IMR-90 (cell line): Measurements from ENCODE around the gene MSI2. TPM values are rescaled to one million over a fixed set of nuclear protein-coding genes. Genes with fewer than 3 reads are reported as not detected.

Source experiments
- ATAC-seq: fragments of 200-7000 bp; cut with Tn5 transposase; 2 replicates; pipeline ENCODE4 v1.9.1; 2020; ENCODE audit warnings: low read depth, mild to moderate bottlenecking, moderate library complexity
- BruUV-seq: library from RNA; stranded (reverse); fragments of 400-500 nt; replicated peaks from 2 replicates; lab custom pipeline; 2021; lab: Mats Ljungman, UMichigan
- CTCF ChIA-PET: fragments of 300-600 bp; formaldehyde crosslinking; extraction: SDS; loops from one replicate; lab custom pipeline; 2021; ENCODE audit warnings: antibody characterized with exemption; lab: Yijun Ruan, JAX
- POLR2A ChIA-PET: fragments of 300-600 bp; sonication (Branson Sonifier 250); formaldehyde crosslinking; loops from one replicate; lab custom pipeline; 2022; ENCODE audit warnings: antibody characterized with exemption; ENCODE audit not compliant: unreplicated experiment; lab: Charles Lee
- DNase-seq: peaks from one replicate; pipeline ENCODE4 v3.0.0; 2013
- H2AFZ ChIP-seq: replicated peaks from 2 replicates; pipeline ENCODE3; 2013; ENCODE audit warnings: low read length, mild to moderate bottlenecking; ENCODE audit not compliant: poor library complexity
- H2AK5ac ChIP-seq: 2 replicates; pipeline ENCODE4 v1.6.1; 2013; ENCODE audit warnings: low read depth, low read length, inconsistent platforms
- H2AK9ac ChIP-seq: replicated peaks from 2 replicates; pipeline ENCODE3; 2013; ENCODE audit warnings: mild to moderate bottlenecking, low read depth, low read length, moderate library complexity; ENCODE audit not compliant: poor library complexity
- H2BK120ac ChIP-seq: 2 replicates; pipeline ENCODE4 v1.6.1; 2013; ENCODE audit warnings: low read depth, low read length, inconsistent platforms
- H2BK15ac ChIP-seq: 3 replicates; pipeline ENCODE4 v1.6.1; 2013; ENCODE audit warnings: low read depth, low read length, inconsistent platforms
- H2BK20ac ChIP-seq: 2 replicates; pipeline ENCODE4 v1.6.1; 2013; ENCODE audit warnings: low read depth, mild to moderate bottlenecking, inconsistent platforms, low read length, moderate library complexity
- H2BK5ac ChIP-seq: 2 replicates; pipeline ENCODE4 v1.6.1; 2013; ENCODE audit warnings: mild to moderate bottlenecking, low read depth, low read length, inconsistent platforms; ENCODE audit not compliant: poor library complexity, severe bottlenecking
- H3K14ac ChIP-seq: replicated peaks from 2 replicates; pipeline ENCODE4 v1.6.1; 2013; ENCODE audit warnings: low read depth, low read length, inconsistent platforms
- H3K18ac ChIP-seq: 2 replicates; pipeline ENCODE4 v1.6.1; 2013; ENCODE audit warnings: low read depth, low read length, control low read depth
- H3K23ac ChIP-seq: 2 replicates; pipeline ENCODE4 v1.6.1; 2013; ENCODE audit warnings: low read depth, low read length, inconsistent platforms
- H3K27ac ChIP-seq: 2 replicates; pipeline ENCODE4 v1.5.1; 2013; ENCODE audit warnings: mild to moderate bottlenecking, control low read depth, low read length; ENCODE audit not compliant: insufficient read depth
- H3K27me3 ChIP-seq: 2 replicates; pipeline ENCODE4 v1.6.1; 2013; ENCODE audit warnings: low read length; ENCODE audit not compliant: control insufficient read depth, insufficient read depth
- H3K36me3 ChIP-seq: 2 replicates; pipeline ENCODE4 v1.6.1; 2013; ENCODE audit warnings: low read length, mixed read lengths; ENCODE audit not compliant: control insufficient read depth, insufficient read depth
- H3K4ac ChIP-seq: 2 replicates; pipeline ENCODE4 v1.6.1; 2013; ENCODE audit warnings: low read depth, low read length, inconsistent platforms
- H3K4me1 ChIP-seq: 2 replicates; pipeline ENCODE4 v1.6.1; 2013; ENCODE audit warnings: low read length, mixed read lengths; ENCODE audit not compliant: control insufficient read depth, insufficient read depth
- H3K4me2 ChIP-seq: 2 replicates; pipeline ENCODE4 v1.6.1; 2013; ENCODE audit warnings: low read depth, mild to moderate bottlenecking, control low read depth, low read length, moderate library complexity
- H3K4me3 ChIP-seq: 2 replicates; pipeline ENCODE4 v1.5.1; 2013; ENCODE audit warnings: low read depth, mild to moderate bottlenecking, control low read depth, low read length, moderate library complexity; ENCODE audit not compliant: insufficient read depth
- H3K56ac ChIP-seq: 2 replicates; pipeline ENCODE4 v1.6.1; 2013; ENCODE audit warnings: low read length, inconsistent platforms; ENCODE audit not compliant: insufficient read depth; ENCODE audit errors: extremely low read depth
- H3K79me1 ChIP-seq, 2 experiments: 2 replicates each; pipeline ENCODE4 v1.6.1; 2013; ENCODE audit warnings: low read length in 2 of 2, inconsistent platforms in 1 of 2, low read depth in 1 of 2
- H3K9ac ChIP-seq: 2 replicates; pipeline ENCODE4 v1.6.1; 2013; ENCODE audit warnings: low read depth, low read length, control low read depth
- H3K9me1 ChIP-seq: 2 replicates; pipeline ENCODE4 v1.6.1; 2013; ENCODE audit warnings: low read length, inconsistent platforms; ENCODE audit not compliant: insufficient read depth
- H3K9me3 ChIP-seq: 2 replicates; pipeline ENCODE4 v1.6.1; 2013; ENCODE audit warnings: low read length; ENCODE audit not compliant: control insufficient read depth, insufficient read depth
- H4K20me1 ChIP-seq: 2 replicates; pipeline ENCODE4 v1.6.1; 2013; ENCODE audit warnings: low read length, inconsistent platforms; ENCODE audit not compliant: insufficient read depth
- H4K5ac ChIP-seq: 2 replicates; pipeline ENCODE4 v1.6.1; 2013; ENCODE audit warnings: mild to moderate bottlenecking, low read depth, low read length, control low read depth
- H4K8ac ChIP-seq, 2 experiments: 2 replicates each; pipeline ENCODE4 v1.6.1; 2013; ENCODE audit warnings: low read depth in 2 of 2, low read length in 2 of 2, control low read depth in 1 of 2, inconsistent platforms in 1 of 2
- H4K91ac ChIP-seq: 2 replicates; pipeline ENCODE4 v1.6.1; 2013; ENCODE audit warnings: low read depth, low read length, inconsistent platforms; ENCODE audit not compliant: insufficient read depth
- BHLHE40 ChIP-seq: fragments of 150-350 bp; IDR thresholded peaks from 2 replicates; pipeline ENCODE4 v1.6.1; 2016; ENCODE audit warnings: mild to moderate bottlenecking, low read depth, low read length
- FOS ChIP-seq: fragments of 150-350 bp; IDR thresholded peaks from 2 replicates; pipeline ENCODE4 v1.6.1; 2016; ENCODE audit warnings: low read depth, low read length
- NFE2L2 ChIP-seq: fragments of 150-350 bp; IDR thresholded peaks from 2 replicates; pipeline ENCODE4 v1.6.1; 2016; ENCODE audit warnings: low read depth, mild to moderate bottlenecking, low read length
- RAD21 ChIP-seq: IDR thresholded peaks from 2 replicates; pipeline ENCODE4 v1.6.1; 2012; ENCODE audit warnings: low read length, improper control_type of control experiment
- RCOR1 ChIP-seq: IDR thresholded peaks from 2 replicates; pipeline ENCODE4 v1.6.1; 2012; ENCODE audit warnings: mild to moderate bottlenecking, low read length, improper control_type of control experiment; ENCODE audit not compliant: insufficient replicate concordance
- RFX5 ChIP-seq: IDR thresholded peaks from 2 replicates; pipeline ENCODE4 v1.8.0; 2012; ENCODE audit warnings: low read depth, mild to moderate bottlenecking, low read length, moderate library complexity
- WGBS, 2 experiments: methylation state at CpG; one replicate each; pipeline versions ENCODE4 v1.1.5 to v1.1.7; 2013; ENCODE audit warnings: missing lambda C conversion rate in 2 of 2; ENCODE audit not compliant: insufficient read length in 1 of 2; ENCODE audit errors: extremely low coverage in 2 of 2; 5-methylcytosine and 5-hydroxymethylcytosine counted together
- dilution Hi-C: fragments of 300-500 bp; cut with HindIII; formaldehyde crosslinking; loops from one replicate; pipeline ENCODE4 v1.14.3; 2018; ENCODE audit warnings: low sequenced_read_pairs; ENCODE audit not compliant: unreplicated experiment
- in situ Hi-C: fragments of 300-500 bp; cut with MboI; formaldehyde crosslinking; loops from 3 replicates; pipeline ENCODE4 v1.14.3; 2019; ENCODE audit warnings: low sequenced_read_pairs, inconsistent platforms, mixed read lengths
- intact Hi-C: fragments of 100-400 bp; cut with micrococcal nuclease; formaldehyde crosslinking; loops from 2 replicates; pipeline ENCODE4 v1.10.0; 2022
- polyA plus RNA-seq, 3 experiments: library from polyadenylated mRNA; depleted of rRNA; stranded (reverse); fragments of >200 nt; gene quantifications; 2 replicates each; pipeline ENCODE4 v1.2.3, GENCODE V29; 2012; ENCODE audit warnings: low replicate concordance in 1 of 3
- total RNA-seq: library from RNA; depleted of rRNA; stranded (reverse); fragments of >200 nt; gene quantifications from 2 replicates; pipeline ENCODE4 v1.2.3, GENCODE V29; 2012
- TF ChIP-seq, protein P1 (sequence below): conservative IDR thresholded peaks from 2 replicates; pipeline ENCODE4 v1.5.1; 2012; ENCODE audit warnings: mild to moderate bottlenecking, low read depth, low read length, improper control_type of control experiment
- TF ChIP-seq, protein P2 (sequence below): fragments of 150-350 bp; IDR thresholded peaks from 2 replicates; pipeline ENCODE4 v1.6.1; 2016; ENCODE audit warnings: low read depth, mild to moderate bottlenecking, low read length, moderate library complexity, borderline replicate concordance

The MSI2 gene
- total and polyA plus RNA-seq, 2 of the 4 experiments (the other 2 are of a cell fraction): 13.0 to 16.0 TPM

DNA sequence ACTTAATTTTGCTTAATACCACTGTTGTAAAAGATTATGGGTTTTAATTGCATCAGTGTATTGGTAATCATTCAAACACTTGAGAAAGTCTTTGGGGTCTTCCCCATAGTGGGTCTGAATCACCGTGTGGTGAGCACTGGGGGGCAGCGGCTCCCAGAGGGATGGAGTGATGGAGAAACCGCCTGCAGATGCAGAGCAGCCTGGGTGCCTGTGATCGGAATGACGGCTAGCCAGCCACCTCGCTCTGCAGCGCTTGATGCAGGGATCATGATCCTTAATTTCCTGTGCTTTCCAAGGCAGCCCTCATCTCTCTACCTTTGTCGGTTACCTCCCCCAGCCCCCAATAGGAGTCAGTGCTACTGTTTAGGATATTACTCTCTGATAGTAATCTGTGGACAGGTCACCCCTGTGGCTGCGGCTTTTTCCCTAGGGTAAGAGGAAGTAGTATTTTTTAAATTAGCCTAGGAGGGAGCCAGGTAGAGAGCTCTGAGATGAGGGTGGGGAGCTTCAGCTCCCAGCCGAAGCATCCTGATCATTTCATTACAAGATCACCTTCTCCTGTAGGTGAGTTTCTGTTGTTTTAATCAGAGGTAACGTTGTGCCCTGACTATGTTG is 135.6 kb downstream of the MSI2 start:
- Histone ChIP-seq H2AK9ac (no peak overlapping the region), H3K18ac (no peak overlapping the region), H3K27me3 (no peaks in the 10 kb centered on the region), H2BK15ac (no peak overlapping the region), H3K9me1 (0 out of 2 replicates have a peak, but pooled peaks cover 2% of the 10 kb centered on the region), H3K9me3 (no peaks in the 10 kb centered on the region; the same call in none of the 2 replicates), H3K79me1 (peaks cover 3 to 4% of the 10 kb centered on the region in 2 experiments; a peak in 2 of 4 replicates), H3K36me3 (no peaks in the 10 kb centered on the region), H3K4me2 (no peak overlapping the region), H2BK5ac (no peak overlapping the region), H3K23ac (no peak overlapping the region), H3K14ac (no peak overlapping the region), H4K5ac (no peak overlapping the region), H2BK120ac (no peak overlapping the region), H4K20me1 (no peaks in the 10 kb centered on the region), H2AK5ac (no peak overlapping the region), H2BK20ac (no peak overlapping the region), H3K9ac (no peak overlapping the region), H2AFZ (no peak overlapping the region), H3K4ac (no peak overlapping the region), H3K27ac (no peak overlapping the region), H4K8ac (no peak overlapping the region), H3K4me3 (no peak overlapping the region), H3K4me1 (peaks cover 2% of the 10 kb centered on the region; the same call in 1 of the 2 replicates), H4K91ac (no peak overlapping the region), H3K56ac (no peak overlapping the region)
- no peak for TF ChIP-seq RAD21
- TF ChIP-seq, protein P1, sequence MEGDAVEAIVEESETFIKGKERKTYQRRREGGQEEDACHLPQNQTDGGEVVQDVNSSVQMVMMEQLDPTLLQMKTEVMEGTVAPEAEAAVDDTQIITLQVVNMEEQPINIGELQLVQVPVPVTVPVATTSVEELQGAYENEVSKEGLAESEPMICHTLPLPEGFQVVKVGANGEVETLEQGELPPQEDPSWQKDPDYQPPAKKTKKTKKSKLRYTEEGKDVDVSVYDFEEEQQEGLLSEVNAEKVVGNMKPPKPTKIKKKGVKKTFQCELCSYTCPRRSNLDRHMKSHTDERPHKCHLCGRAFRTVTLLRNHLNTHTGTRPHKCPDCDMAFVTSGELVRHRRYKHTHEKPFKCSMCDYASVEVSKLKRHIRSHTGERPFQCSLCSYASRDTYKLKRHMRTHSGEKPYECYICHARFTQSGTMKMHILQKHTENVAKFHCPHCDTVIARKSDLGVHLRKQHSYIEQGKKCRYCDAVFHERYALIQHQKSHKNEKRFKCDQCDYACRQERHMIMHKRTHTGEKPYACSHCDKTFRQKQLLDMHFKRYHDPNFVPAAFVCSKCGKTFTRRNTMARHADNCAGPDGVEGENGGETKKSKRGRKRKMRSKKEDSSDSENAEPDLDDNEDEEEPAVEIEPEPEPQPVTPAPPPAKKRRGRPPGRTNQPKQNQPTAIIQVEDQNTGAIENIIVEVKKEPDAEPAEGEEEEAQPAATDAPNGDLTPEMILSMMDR: no peak
- TF ChIP-seq RFX5: no peak
- no peak for TF ChIP-seq RCOR1
- TF ChIP-seq, protein P2, sequence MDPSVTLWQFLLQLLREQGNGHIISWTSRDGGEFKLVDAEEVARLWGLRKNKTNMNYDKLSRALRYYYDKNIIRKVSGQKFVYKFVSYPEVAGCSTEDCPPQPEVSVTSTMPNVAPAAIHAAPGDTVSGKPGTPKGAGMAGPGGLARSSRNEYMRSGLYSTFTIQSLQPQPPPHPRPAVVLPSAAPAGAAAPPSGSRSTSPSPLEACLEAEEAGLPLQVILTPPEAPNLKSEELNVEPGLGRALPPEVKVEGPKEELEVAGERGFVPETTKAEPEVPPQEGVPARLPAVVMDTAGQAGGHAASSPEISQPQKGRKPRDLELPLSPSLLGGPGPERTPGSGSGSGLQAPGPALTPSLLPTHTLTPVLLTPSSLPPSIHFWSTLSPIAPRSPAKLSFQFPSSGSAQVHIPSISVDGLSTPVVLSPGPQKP: no peak
- TF ChIP-seq FOS: no peak
- TF ChIP-seq BHLHE40: no peak
- TF ChIP-seq NFE2L2: no peak
- DNase-seq: no peak
- no TSS peak for BruUV-seq
- ATAC-seq: no peak
- in situ Hi-C loops: no loop called here
- WGBS, 2 experiments: 80% methylated on average over 2 of the region's 11 CpGs; no CpG with 5 or more reads in 1 of the 2 experiments
- ChIA-PET CTCF (no interaction called here), POLR2A (no interaction called here)
- intact Hi-C loops: no loop called here
- dilution Hi-C loops: no loop called here
